Measurements from ENCODE around the gene S1PR1.

DNA sequence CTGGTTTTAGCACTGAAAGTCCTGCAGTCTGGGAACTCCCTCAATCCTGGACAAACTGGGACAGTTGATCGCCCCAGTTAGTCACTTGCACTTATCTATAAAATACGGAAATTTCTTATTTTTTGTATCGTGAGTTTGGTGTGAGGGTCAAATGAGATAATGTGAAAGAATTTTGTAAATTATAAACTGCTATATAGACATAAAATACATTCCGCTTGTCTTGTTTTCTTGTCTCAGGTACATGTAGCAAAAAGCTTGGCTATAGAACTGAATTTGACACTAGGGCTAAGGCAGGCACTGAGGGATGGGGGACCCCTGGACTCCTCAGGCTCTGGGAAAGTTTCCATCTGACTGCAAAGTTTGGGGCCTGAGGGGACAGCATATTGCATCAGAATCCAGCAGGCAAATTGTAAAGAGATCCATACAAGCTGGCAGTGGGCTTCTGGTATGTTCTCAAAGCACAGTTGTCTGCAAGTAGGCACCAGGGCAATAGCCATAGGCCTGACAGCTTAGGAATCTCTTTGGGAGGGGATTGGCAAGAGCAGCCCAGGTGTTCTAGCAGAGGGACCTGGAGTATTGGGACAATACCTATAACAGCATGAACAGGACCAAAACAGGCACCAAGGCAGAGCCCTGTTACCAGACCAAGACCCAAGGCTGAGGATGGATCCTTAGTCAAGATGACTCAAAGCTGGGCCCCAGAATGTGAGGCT lies 44.3 kb downstream of the S1PR1 start:
- TF ChIP-seq CTCF (IDR thresholded peaks at IDR 0.05) (no peak), POLR2A (IDR thresholded peaks at IDR 0.05) (no peak)
